Measurements from ENCODE around the gene PLD6. TPM values are rescaled to one million over a fixed set of nuclear protein-coding genes. Genes with fewer than 3 reads are reported as not detected.

Gene PLD6
- total RNA-seq, 1 experiment from 2014 or later: 2.9 TPM

GRCh38 chr17:17241656-17242055 is 35.5 kb upstream of the PLD6 start:
- Mint-ChIP-seq H3K9me3 (ENCODE audit: low read depth, unreplicated experiment) (no peaks in the 10 kb centered on the region), H3K27me3 (ENCODE audit: unreplicated experiment) (no peaks in the 10 kb centered on the region), H3K36me3 (ENCODE audit: insufficient read depth, unreplicated experiment) (peaks cover 22% of the 10 kb centered on the region), H3K4me3 (ENCODE audit: low read depth, unreplicated experiment) (no peak overlapping the region), H3K4me1 (ENCODE audit: low read depth, unreplicated experiment) (no peaks in the 10 kb centered on the region), H3K27ac (ENCODE audit: unreplicated experiment) (no peak overlapping the region)
- no TSS peak for BruUV-seq (replicated peaks)
- intact Hi-C loops (cut with micrococcal nuclease; ENCODE audit: unreplicated experiment): no loop called here
- no peak for DNase-seq
- no peak for TF ChIP-seq CTCF (IDR thresholded peaks at IDR 0.05; ENCODE audit: unreplicated experiment)
- CTCF ChIA-PET: no interaction called here

GRCh38 chr17:17239832-17240231 is 33.7 kb upstream of the PLD6 start:
- CTCF ChIA-PET: no interaction called here
- H3K36me3 Mint-ChIP-seq (ENCODE audit: insufficient read depth, unreplicated experiment): peaks cover 28% of the 10 kb centered on the region
- no peak for DNase-seq
- intact Hi-C loops (cut with micrococcal nuclease; ENCODE audit: unreplicated experiment): no loop called here
- H3K27ac Mint-ChIP-seq (ENCODE audit: unreplicated experiment): no peak overlapping the region
- H3K9me3 Mint-ChIP-seq (ENCODE audit: low read depth, unreplicated experiment): no peaks in the 10 kb centered on the region
- H3K4me3 Mint-ChIP-seq (ENCODE audit: low read depth, unreplicated experiment): no peak overlapping the region
- H3K27me3 Mint-ChIP-seq (ENCODE audit: unreplicated experiment): no peaks in the 10 kb centered on the region
- BruUV-seq (replicated peaks): no TSS peak
- H3K4me1 Mint-ChIP-seq (ENCODE audit: low read depth, unreplicated experiment): peaks cover 14% of the 10 kb centered on the region
- no peak for TF ChIP-seq CTCF (IDR thresholded peaks at IDR 0.05; ENCODE audit: unreplicated experiment)

GRCh38 chr17:17237026-17237799 is 31.1 kb upstream of the PLD6 start, which contains the start of gene FLCN:
FLCN (minus strand) TSS chr17:17237168; CDS start chr17:17228137, 9,031 bp downstream.
- Mint-ChIP-seq H3K9me3 (ENCODE audit: low read depth, unreplicated experiment) (no peaks in the 10 kb centered on the region), H3K36me3 (ENCODE audit: insufficient read depth, unreplicated experiment) (peaks cover 28% of the 10 kb centered on the region), H3K4me3 (ENCODE audit: low read depth, unreplicated experiment) (peak within 1 kb of the TSS; percentile 86), H3K4me1 (ENCODE audit: low read depth, unreplicated experiment) (peaks cover 14% of the 10 kb centered on the region), H3K27ac (ENCODE audit: unreplicated experiment) (peak within 1 kb of the TSS; percentile 100), H3K27me3 (ENCODE audit: unreplicated experiment) (no peaks in the 10 kb centered on the region)
- intact Hi-C loops (cut with micrococcal nuclease; ENCODE audit: unreplicated experiment): no loop called here
- CTCF ChIA-PET: no interaction called here
- no TSS peak for BruUV-seq (replicated peaks)
- TF ChIP-seq CTCF (IDR thresholded peaks at IDR 0.05; ENCODE audit: unreplicated experiment): no peak
- peak; percentile 69 for DNase-seq

- intact Hi-C loops (cut with micrococcal nuclease; ENCODE audit: unreplicated experiment): no loop called here
Observed at GRCh38 chr17:17236295-17237025, 30.3 kb upstream of the PLD6 start.

More at GRCh38 chr17:17236295-17237025, 30.3 kb upstream of the PLD6 start:
- Mint-ChIP-seq H3K36me3 (ENCODE audit: insufficient read depth, unreplicated experiment) (peaks cover 28% of the 10 kb centered on the region), H3K27ac (ENCODE audit: unreplicated experiment) (peak overlapping the region; percentile 100), H3K4me3 (ENCODE audit: low read depth, unreplicated experiment) (peak overlapping the region; percentile 86), H3K9me3 (ENCODE audit: low read depth, unreplicated experiment) (no peaks in the 10 kb centered on the region), H3K27me3 (ENCODE audit: unreplicated experiment) (no peaks in the 10 kb centered on the region), H3K4me1 (ENCODE audit: low read depth, unreplicated experiment) (peaks cover 14% of the 10 kb centered on the region)
- DNase-seq: no peak
- TSS peak; percentile 76 for BruUV-seq (replicated peaks)
- CTCF ChIA-PET: no interaction called here
- TF ChIP-seq CTCF (IDR thresholded peaks at IDR 0.05; ENCODE audit: unreplicated experiment): no peak
